ENCODE data around the gene CELA1.
A peak's percentile ranks its signal among the peaks of the same experiment; 100 is the strongest.

CELA1 gene

GRCh38 chr12:51377099-51377984, 30.9 kb upstream of the CELA1 start:
- H3K4me3 ChIP-seq (ENCODE audit: low read depth, low read length): no peak overlapping the region
- DNase-seq (ENCODE audit: low read depth): no peak

GRCh38 chr12:51374856-51375255, 28.4 kb upstream of the CELA1 start:
- no peak overlapping the region for H3K4me3 ChIP-seq (ENCODE audit: low read depth, low read length)
- DNase-seq (ENCODE audit: low read depth): no peak

GRCh38 chr12:51374361-51374760, 27.9 kb upstream of the CELA1 start:
- DNase-seq (ENCODE audit: low read depth): no peak
- H3K4me3 ChIP-seq (ENCODE audit: low read depth, low read length): no peak overlapping the region

- no peak overlapping the region for H3K4me3 ChIP-seq (ENCODE audit: low read depth, low read length)
- DNase-seq (ENCODE audit: low read depth): no peak
Measured at GRCh38 chr12:51373187-51373586, 26.7 kb upstream of the CELA1 start.

GRCh38 chr12:51372021-51372420, 25.5 kb upstream of the CELA1 start:
- H3K4me3 ChIP-seq (ENCODE audit: low read depth, low read length): no peak overlapping the region
- DNase-seq (ENCODE audit: low read depth): no peak

GRCh38 chr12:51371295-51371953, 24.9 kb upstream of the CELA1 start:
- peak; percentile 92 for DNase-seq (ENCODE audit: low read depth)
- no peak overlapping the region for H3K4me3 ChIP-seq (ENCODE audit: low read depth, low read length)

GRCh38 chr12:51370667-51371066, 24.2 kb upstream of the CELA1 start:
- H3K4me3 ChIP-seq (ENCODE audit: low read depth, low read length): no peak overlapping the region
- DNase-seq (ENCODE audit: low read depth): no peak

GRCh38 chr12:51369581-51369980, 23.1 kb upstream of the CELA1 start:
- no peak for DNase-seq (ENCODE audit: low read depth)
- H3K4me3 ChIP-seq (ENCODE audit: low read depth, low read length): no peak overlapping the region

- no peak for DNase-seq (ENCODE audit: low read depth)
- no peak overlapping the region for H3K4me3 ChIP-seq (ENCODE audit: low read depth, low read length)
Measured at GRCh38 chr12:51368640-51369517, 22.4 kb upstream of the CELA1 start.

GRCh38 chr12:51365276-51365675, 18.8 kb upstream of the CELA1 start:
- no peak for DNase-seq (ENCODE audit: low read depth)
- no peak overlapping the region for H3K4me3 ChIP-seq (ENCODE audit: low read depth, low read length)

- DNase-seq (ENCODE audit: low read depth): no peak
- no peak overlapping the region for H3K4me3 ChIP-seq (ENCODE audit: low read depth, low read length)
Measured at GRCh38 chr12:51364001-51364400, 17.5 kb upstream of the CELA1 start.

- no peak for DNase-seq (ENCODE audit: low read depth)
- H3K4me3 ChIP-seq (ENCODE audit: low read depth, low read length): no peak overlapping the region
Measured at GRCh38 chr12:51362747-51363342, 16.4 kb upstream of the CELA1 start.

- DNase-seq (ENCODE audit: low read depth): no peak
- H3K4me3 ChIP-seq (ENCODE audit: low read depth, low read length): no peak overlapping the region
Measured at GRCh38 chr12:51362307-51362706, 15.8 kb upstream of the CELA1 start.

- H3K4me3 ChIP-seq (ENCODE audit: low read depth, low read length): no peak overlapping the region
- DNase-seq (ENCODE audit: low read depth): no peak
Measured at GRCh38 chr12:51361161-51362016, 14.9 kb upstream of the CELA1 start.

GRCh38 chr12:51360315-51360714, 13.8 kb upstream of the CELA1 start:
- H3K4me3 ChIP-seq (ENCODE audit: low read depth, low read length): no peak overlapping the region
- DNase-seq (ENCODE audit: low read depth): no peak

GRCh38 chr12:51359851-51360250, 13.4 kb upstream of the CELA1 start:
- no peak overlapping the region for H3K4me3 ChIP-seq (ENCODE audit: low read depth, low read length)
- DNase-seq (ENCODE audit: low read depth): no peak

- no peak for DNase-seq (ENCODE audit: low read depth)
- H3K4me3 ChIP-seq (ENCODE audit: low read depth, low read length): no peak overlapping the region
Measured at GRCh38 chr12:51358496-51358895, 12.0 kb upstream of the CELA1 start.

GRCh38 chr12:51357374-51358047, 11.0 kb upstream of the CELA1 start:
- H3K4me3 ChIP-seq (ENCODE audit: low read depth, low read length): no peak overlapping the region
- no peak for DNase-seq (ENCODE audit: low read depth)

All from skeletal muscle cell (primary cell).